NB4 (cell line): Measurements from ENCODE around the gene SCLY.
"Not testable (repeated sequence)": the region's sequence is repeated elsewhere in the genome, so short reads cannot be mapped to it uniquely, and the experiment has no call there.

Experiments used
- CTCF ChIP-seq: IDR thresholded peaks from one replicate; pipeline ENCODE4 v1.5.1; 2012; ENCODE audit warnings: low read depth, low read length
- MYC ChIP-seq: IDR thresholded peaks from 2 replicates; pipeline ENCODE4 v1.6.1; 2011; ENCODE audit warnings: low read depth, low read length
- POLR2A ChIP-seq: IDR thresholded peaks from 2 replicates; pipeline ENCODE4 v1.6.1; 2011; ENCODE audit warnings: mild to moderate bottlenecking; ENCODE audit not compliant: insufficient read length; ENCODE audit errors: extremely low read depth

GRCh38 chr2:238057696-238058575 lies 2.9 kb upstream of the SCLY start:
- not testable (repeated sequence) for TF ChIP-seq CTCF, MYC, POLR2A
